Colonic mucosa (tissue), 4 donors: ENCODE measurements around the gene TLE2. TPM values are rescaled to one million over a fixed set of nuclear protein-coding genes. Genes with fewer than 3 reads are reported as not detected.

Experiments
- DNase-seq: peaks from one replicate; pipeline ENCODE4 v3.0.0-alpha.2; 2020
- H3K27ac ChIP-seq: fragments of 200-600 bp; one replicate; pipeline ENCODE4 v1.8.0; 2021
- H3K27me3 ChIP-seq: fragments of 200-600 bp; one replicate; pipeline ENCODE4 v1.8.0; 2021
- H3K36me3 ChIP-seq: fragments of 200-600 bp; one replicate; pipeline ENCODE4 v1.8.0; 2021
- H3K4me1 ChIP-seq: fragments of 200-600 bp; one replicate; pipeline ENCODE4 v1.8.0; 2021; ENCODE audit warnings: mild to moderate bottlenecking
- H3K4me3 ChIP-seq: fragments of 200-600 bp; one replicate; pipeline ENCODE4 v1.8.0; 2021
- H3K9ac ChIP-seq, 2 donors: one replicate each; pipeline ENCODE4 v1.7.0; 2013; ENCODE audit warnings: control low read depth in 2 of 2, low read depth in 2 of 2, low read length in 2 of 2
- H3K9me3 ChIP-seq: fragments of 200-600 bp; one replicate; pipeline ENCODE4 v1.8.0; 2021
- intact Hi-C: fragments of 100-400 bp; cut with DNase I; formaldehyde crosslinking; loops from one replicate; pipeline ENCODE4 v1.14.1; 2022
- total RNA-seq, 2 donors: library from RNA; stranded (reverse); fragmentation: NEBNext Ultra II Directional in 1 of 2; extraction: Animal tissue kit (Norgen Biotek cat#: 25700) in 1 of 2; gene quantifications; one replicate each; pipeline ENCODE4 v1.2.1, GENCODE V29; 2021
- TF ChIP-seq, protein P1 (sequence below): fragments of 200-600 bp; IDR thresholded peaks from one replicate; pipeline ENCODE4 v1.8.0; 2022; ENCODE audit warnings: antibody characterized with exemption, mild to moderate bottlenecking
- donor health status: healthy.
- donor health status: DM: no; HTN: no; CAD: no.
- donor health status: DM: no; HTN: no; CAD: no.

TLE2 gene
- total RNA-seq, 2 donors from 2014 or later = 42.8 to 52.4 TPM

DNA sequence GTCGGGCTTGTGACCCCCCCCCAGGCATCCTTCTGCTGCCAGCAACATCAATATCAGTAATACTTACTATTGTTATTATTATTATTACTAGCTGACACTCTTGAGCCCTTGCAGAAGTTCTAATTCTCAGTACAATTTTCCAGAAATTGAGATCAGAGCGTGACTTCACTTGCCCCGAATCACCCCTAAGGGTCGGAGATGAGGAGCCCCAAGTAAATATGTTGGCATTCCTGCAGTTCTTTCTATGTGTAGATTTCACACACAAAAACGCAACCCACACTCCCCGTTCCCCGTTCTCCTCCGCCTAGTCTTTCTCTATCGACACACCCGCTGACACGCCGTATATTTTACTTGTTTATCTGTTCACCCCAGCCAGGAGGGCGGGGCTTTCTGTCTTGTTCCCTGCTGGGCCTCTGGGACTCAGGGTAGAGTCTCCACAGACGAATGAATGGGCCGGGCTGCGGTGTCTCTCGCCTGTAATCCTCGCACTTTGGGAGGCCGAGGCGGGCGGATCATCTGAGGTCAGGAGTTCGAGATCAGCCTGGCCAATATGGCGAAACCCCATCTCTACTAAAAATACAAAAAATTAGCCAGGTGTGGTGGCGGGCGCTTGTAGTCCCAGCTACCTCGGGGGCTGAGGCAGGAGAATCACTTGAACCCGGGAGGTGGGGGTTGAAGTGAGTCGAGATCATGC is 18.6 kb upstream of the TLE2 start:
- no peaks in the 10 kb centered on the region for H3K4me1 ChIP-seq
- peak overlapping the region; percentile 25 for H3K27ac ChIP-seq
- no peaks in the 10 kb centered on the region for H3K27me3 ChIP-seq
- TF ChIP-seq, protein P1, sequence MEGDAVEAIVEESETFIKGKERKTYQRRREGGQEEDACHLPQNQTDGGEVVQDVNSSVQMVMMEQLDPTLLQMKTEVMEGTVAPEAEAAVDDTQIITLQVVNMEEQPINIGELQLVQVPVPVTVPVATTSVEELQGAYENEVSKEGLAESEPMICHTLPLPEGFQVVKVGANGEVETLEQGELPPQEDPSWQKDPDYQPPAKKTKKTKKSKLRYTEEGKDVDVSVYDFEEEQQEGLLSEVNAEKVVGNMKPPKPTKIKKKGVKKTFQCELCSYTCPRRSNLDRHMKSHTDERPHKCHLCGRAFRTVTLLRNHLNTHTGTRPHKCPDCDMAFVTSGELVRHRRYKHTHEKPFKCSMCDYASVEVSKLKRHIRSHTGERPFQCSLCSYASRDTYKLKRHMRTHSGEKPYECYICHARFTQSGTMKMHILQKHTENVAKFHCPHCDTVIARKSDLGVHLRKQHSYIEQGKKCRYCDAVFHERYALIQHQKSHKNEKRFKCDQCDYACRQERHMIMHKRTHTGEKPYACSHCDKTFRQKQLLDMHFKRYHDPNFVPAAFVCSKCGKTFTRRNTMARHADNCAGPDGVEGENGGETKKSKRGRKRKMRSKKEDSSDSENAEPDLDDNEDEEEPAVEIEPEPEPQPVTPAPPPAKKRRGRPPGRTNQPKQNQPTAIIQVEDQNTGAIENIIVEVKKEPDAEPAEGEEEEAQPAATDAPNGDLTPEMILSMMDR = no peak
- peak overlapping the region; percentile 3 for H3K4me3 ChIP-seq
- intact Hi-C loops = no loop called here
- peak overlapping the region in 1 of 2 donors; percentile 55 for H3K9ac ChIP-seq
- no peaks in the 10 kb centered on the region for H3K9me3 ChIP-seq
- DNase-seq = peak; percentile 95
- H3K36me3 ChIP-seq = no peaks in the 10 kb centered on the region

DNA sequence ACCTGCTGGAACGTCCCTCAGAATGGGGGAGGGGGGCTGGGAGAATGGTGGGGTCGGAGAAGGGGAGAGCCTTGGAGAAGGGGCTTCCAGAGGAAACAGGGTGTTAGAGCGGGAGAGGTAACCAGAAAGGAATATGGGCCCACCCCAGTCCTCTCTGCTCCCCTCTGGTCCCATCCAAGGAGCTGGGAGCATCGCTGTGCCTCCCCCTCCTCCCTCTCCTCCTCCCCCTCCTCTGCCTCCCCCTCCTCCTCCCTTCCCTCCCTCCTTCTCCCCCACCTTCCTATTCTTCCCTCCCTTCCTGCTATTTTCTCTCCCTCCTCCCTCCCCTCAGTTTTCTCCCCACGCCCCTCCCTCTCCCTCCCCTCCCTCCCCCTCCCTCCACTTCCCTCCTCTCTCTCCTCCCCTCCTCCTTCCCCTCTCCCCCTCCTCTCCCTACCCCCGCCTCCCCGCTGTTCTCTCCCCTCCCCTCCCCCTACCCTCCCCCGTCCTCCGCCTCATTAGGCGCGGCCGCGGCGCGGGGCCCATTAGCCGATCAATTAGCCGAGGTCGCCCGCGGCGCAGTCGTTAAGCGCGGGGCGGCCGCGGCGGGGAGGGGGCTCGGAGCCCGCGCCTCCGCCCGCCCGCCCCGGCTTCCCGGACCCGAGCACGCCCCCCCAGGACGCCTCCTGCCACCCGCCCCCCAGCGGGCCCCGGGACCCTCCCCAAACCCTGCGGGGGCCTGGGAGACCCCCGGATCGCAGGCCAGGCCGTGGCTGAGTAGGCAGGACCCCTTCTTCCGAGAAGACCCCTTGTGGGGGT is 17.8 kb upstream of the TLE2 start:
- H3K27me3 ChIP-seq = no peaks in the 10 kb centered on the region
- TF ChIP-seq, protein P1 = no peak
- intact Hi-C loops = no loop called here
- no peaks in the 10 kb centered on the region for H3K9me3 ChIP-seq
- H3K4me1 ChIP-seq = no peaks in the 10 kb centered on the region
- H3K27ac ChIP-seq = no peak overlapping the region
- peak overlapping the region; percentile 3 for H3K4me3 ChIP-seq
- H3K9ac ChIP-seq = peak overlapping the region in 1 of 2 donors; percentile 55
- no peaks in the 10 kb centered on the region for H3K36me3 ChIP-seq
- DNase-seq = no peak

DNA sequence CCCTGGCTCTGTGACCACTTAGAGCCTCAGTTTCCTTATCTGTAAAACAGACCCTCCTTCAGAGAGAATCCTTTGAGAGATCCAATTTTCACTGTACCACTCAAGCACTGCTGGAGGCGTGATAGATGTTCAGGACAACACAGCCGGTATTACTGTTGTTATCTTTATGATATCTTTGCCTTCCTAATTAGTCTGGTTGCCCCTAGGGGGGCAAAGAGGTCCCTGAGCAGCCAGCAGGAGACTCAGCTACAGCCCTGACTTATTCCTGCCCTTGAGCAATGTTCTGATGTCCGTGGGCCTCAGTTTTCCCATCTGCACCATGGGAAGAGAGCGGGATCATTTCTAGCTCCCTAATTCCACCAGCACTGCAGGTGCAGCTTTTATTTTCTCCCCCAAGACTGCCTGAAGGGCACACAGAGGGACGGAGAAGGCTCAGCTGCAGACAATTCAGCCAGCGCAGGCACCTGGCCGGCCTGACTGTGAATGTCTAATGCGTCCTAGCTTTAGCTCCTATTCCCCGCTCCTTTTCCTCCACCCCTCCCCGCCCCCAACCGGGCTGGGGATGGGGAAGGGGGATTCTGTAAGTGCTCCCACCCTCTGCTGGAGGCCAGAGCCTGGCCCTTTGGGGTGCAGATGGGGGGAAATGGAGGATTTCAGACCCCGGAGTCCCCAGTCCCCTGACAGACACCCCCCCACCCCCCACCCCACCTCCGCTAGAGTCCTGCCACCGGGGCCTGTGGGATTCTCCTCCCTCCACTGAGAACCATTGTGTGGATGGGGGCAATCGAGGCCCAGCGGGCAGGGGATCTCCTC is 17.0 kb upstream of the TLE2 start:
- TF ChIP-seq, protein P1 = no peak
- H3K36me3 ChIP-seq = no peaks in the 10 kb centered on the region
- no peaks in the 10 kb centered on the region for H3K27me3 ChIP-seq
- no peak for DNase-seq
- H3K4me3 ChIP-seq = no peak overlapping the region
- intact Hi-C loops = no loop called here
- H3K27ac ChIP-seq = no peak overlapping the region
- no peaks in the 10 kb centered on the region for H3K4me1 ChIP-seq
- no peaks in the 10 kb centered on the region for H3K9me3 ChIP-seq
- H3K9ac ChIP-seq = no peak overlapping the region

DNA sequence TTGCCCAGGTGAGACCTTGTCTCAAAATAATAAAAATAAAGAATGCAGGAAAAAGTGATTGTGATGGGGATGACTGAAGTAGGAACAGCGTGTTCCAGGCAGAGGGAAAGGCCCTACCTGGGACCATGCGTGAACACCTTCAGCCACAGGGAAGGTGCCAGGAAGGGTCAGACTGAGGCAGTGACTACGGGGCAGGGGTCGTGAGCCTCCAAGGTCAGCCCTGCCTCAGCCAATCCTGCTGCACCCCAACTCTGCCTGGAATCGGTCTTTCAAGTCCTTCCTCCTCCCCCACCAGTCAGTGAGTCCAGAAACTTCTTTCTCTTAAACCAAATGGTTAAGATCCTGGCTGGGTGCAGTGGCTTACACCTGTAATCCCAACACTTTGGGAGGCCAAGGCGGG is 16.1 kb upstream of the TLE2 start:
- Histone ChIP-seq H3K27ac (no peak overlapping the region), H3K4me1 (no peaks in the 10 kb centered on the region), H3K9me3 (no peaks in the 10 kb centered on the region), H3K4me3 (no peak overlapping the region), H3K27me3 (no peaks in the 10 kb centered on the region), H3K9ac (no peak overlapping the region), H3K36me3 (no peaks in the 10 kb centered on the region)
- intact Hi-C loops = no loop called here
- TF ChIP-seq, protein P1 = no peak
- no peak for DNase-seq

DNA sequence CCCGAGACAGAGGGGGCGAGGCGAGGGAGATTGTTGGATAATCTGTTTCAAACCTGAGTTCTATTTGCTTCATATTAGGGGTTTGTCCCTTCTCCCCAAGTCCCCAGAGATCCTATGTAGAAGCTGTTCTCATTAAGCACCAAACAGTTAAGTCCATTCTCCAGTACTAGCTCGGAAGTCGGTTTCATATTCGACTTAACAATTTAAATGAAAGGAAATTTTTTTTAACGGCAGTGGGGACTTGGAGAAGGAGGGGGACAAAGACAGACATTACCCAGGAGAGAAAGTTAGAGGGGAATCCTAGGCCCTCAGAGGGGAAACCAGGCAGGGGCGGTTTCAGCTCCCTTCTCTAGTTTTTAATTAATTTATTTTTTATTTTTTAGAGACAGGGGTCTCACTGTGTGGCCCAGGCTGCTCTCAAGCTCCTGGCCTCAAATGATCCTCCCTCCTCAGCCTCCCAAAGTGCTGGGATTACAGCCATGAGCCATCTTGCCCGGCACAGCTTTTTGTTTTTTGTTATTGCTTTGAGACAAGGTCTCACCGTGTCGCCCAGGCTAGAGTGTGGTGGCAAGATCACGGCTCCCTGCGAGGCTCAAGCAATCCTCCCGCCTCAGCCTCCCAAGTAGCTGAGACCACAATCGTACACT is 13.7 kb upstream of the TLE2 start:
- intact Hi-C loops = no loop called here
- Histone ChIP-seq H3K27me3 (no peaks in the 10 kb centered on the region), H3K36me3 (no peaks in the 10 kb centered on the region), H3K4me3 (no peak overlapping the region), H3K4me1 (no peaks in the 10 kb centered on the region), H3K9ac (no peak overlapping the region), H3K27ac (no peak overlapping the region), H3K9me3 (no peaks in the 10 kb centered on the region)
- TF ChIP-seq, protein P1 = no peak
- DNase-seq = no peak
